PFSK-1 (cell line): Measurements from ENCODE around the gene CDON.

ENCODE experiments used
- FOXP2 ChIP-seq: optimal IDR thresholded peaks from 2 replicates; pipeline ENCODE3; 2011; ENCODE audit warnings: borderline replicate concordance, control low read depth, inconsistent platforms; ENCODE audit not compliant: insufficient read depth; ENCODE audit errors: extremely low read length, extremely low read depth
- POLR2AphosphoS5 ChIP-seq: IDR thresholded peaks from 2 replicates; pipeline ENCODE4 v1.6.1; 2012; ENCODE audit warnings: low read depth, mild to moderate bottlenecking, control low read depth, low read length, moderate library complexity
- SIN3A ChIP-seq: IDR thresholded peaks from 2 replicates; pipeline ENCODE4 v1.6.1; 2012; ENCODE audit warnings: mild to moderate bottlenecking, low read length, moderate library complexity, borderline replicate concordance; ENCODE audit not compliant: insufficient read depth
- TAF1 ChIP-seq: IDR thresholded peaks from 2 replicates; pipeline ENCODE4 v1.6.1; 2012; ENCODE audit warnings: low read length, control low read depth, borderline replicate concordance; ENCODE audit not compliant: insufficient read depth
- TF ChIP-seq, protein P1 (sequence below), 2 experiments: IDR thresholded peaks; 2 replicates each; pipeline versions ENCODE4 v1.6.1 to v1.8.0; 2011 to 2012; ENCODE audit warnings: low read depth in 2 of 2, low read length in 2 of 2, control low read depth in 1 of 2, inconsistent platforms in 1 of 2, mild to moderate bottlenecking in 1 of 2, moderate library complexity in 1 of 2; ENCODE audit not compliant: insufficient read depth in 1 of 2

Gene CDON

DNA sequence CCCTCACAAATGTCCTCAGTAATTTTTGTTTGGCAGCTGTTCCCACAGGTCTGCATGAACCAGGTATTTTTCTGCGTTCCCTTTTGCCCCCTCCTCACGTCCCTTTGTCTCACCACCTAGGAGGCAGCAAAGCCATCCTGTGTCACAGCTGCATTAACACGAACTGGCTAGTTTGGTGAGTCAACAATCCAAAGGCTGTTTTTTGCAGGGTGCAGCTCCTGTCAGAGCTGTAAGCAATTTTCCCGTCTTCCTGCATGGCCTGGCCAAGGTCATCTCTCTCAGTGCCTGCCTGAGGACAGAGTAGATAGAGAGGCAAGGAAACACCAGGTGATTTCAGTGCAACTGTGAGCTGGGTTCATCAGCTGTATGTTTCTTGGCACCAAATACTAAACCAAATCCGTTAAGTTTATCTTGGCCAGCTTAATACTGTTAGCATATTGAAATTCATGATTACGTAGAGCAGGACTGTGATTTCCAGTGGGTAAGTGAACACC lies 137.4 kb downstream of the CDON start:
- TF ChIP-seq SIN3A (no peak), TAF1 (no peak), FOXP2 (no peak), POLR2AphosphoS5 (no peak)
- TF ChIP-seq, protein P1, sequence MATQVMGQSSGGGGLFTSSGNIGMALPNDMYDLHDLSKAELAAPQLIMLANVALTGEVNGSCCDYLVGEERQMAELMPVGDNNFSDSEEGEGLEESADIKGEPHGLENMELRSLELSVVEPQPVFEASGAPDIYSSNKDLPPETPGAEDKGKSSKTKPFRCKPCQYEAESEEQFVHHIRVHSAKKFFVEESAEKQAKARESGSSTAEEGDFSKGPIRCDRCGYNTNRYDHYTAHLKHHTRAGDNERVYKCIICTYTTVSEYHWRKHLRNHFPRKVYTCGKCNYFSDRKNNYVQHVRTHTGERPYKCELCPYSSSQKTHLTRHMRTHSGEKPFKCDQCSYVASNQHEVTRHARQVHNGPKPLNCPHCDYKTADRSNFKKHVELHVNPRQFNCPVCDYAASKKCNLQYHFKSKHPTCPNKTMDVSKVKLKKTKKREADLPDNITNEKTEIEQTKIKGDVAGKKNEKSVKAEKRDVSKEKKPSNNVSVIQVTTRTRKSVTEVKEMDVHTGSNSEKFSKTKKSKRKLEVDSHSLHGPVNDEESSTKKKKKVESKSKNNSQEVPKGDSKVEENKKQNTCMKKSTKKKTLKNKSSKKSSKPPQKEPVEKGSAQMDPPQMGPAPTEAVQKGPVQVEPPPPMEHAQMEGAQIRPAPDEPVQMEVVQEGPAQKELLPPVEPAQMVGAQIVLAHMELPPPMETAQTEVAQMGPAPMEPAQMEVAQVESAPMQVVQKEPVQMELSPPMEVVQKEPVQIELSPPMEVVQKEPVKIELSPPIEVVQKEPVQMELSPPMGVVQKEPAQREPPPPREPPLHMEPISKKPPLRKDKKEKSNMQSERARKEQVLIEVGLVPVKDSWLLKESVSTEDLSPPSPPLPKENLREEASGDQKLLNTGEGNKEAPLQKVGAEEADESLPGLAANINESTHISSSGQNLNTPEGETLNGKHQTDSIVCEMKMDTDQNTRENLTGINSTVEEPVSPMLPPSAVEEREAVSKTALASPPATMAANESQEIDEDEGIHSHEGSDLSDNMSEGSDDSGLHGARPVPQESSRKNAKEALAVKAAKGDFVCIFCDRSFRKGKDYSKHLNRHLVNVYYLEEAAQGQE (IDR thresholded peaks at IDR 0.05; ENCODE audit: insufficient read depth in 1 of 2, low read depth in 2 of 2, low read length in 2 of 2) = no peak

DNA sequence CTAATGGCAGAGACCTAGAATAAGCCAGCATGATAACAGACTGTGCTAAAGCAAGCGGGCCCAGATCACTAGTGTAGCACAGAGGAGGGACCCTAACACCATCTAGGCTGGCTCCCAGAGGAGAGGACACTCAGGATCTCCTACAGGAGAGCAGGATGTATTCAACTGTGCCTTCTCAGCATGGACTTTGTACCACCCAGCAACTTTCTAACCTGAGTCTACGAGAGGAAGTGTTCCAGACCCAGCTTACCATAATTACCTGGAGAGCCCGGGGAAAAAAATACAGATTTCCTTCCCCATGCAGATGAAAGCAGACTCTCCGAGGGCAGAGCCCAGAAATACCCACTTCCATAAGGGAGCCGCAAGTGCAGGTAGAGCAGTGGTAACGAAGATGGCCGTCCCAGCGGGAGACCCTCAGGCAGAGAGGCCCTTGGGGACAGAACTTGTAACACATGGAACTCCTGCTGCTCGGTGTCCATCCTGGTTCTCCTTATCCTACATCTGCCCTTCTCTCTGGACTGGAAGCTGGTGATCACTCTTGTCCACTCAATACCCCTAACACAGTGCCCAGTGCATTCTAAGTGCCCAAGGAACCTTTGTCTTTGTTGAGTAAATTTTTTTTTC lies 138.2 kb downstream of the CDON start:
- TF ChIP-seq TAF1 = no peak
- no peak for TF ChIP-seq FOXP2
- TF ChIP-seq SIN3A = no peak

DNA sequence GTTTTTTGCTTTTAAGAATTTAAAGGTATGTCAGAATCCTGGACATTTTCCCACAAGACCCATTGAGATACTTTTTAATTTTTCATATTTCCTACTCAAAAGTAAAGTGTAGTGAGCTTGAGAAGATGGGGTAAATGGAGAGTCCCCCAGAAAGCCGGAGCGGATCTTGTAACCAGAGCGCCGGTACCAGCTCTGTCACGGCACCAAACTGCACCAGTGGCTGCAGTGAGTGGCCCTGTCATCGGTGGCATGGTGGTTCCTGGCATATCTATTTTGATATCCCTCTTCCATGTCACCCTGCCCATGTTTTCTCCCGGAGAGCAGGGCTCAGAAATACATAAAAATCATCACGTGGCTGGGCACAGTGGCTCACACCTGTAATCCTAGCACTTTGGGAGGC lies 139.0 kb downstream of the CDON start:
- no peak for TF ChIP-seq TAF1
- TF ChIP-seq SIN3A = no peak
- no peak for TF ChIP-seq FOXP2
- TF ChIP-seq POLR2AphosphoS5 = no peak
- TF ChIP-seq, protein P1 (IDR thresholded peaks at IDR 0.05; ENCODE audit: insufficient read depth in 1 of 2, low read depth in 2 of 2, low read length in 2 of 2) = no peak

DNA sequence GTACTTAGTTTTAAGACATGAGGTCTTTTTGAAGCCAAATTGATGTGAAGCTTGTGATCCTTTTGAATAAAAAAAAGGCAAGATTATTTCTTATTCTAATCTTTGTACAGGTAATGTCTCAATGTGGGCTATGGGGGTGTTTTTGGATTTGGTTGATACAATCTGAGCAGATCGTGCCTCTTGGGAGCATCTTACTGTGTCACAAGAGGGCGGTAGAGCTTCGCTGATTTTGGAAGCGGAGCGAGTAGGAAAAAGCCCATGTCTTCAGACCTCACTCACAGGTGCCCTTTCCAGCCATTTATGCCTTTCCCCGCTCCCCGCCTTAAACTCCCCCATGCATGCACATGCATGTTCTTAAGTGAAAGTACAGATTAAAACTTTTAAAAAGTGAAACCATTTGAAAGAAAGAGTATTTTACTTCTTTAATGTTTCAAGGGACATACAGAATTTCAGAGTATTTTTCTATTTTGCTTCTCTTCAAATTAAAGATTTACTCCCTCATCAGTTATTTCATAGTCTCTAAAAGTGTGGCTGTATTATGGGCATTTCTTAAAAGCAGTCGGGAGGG lies 139.6 kb downstream of the CDON start:
- TF ChIP-seq TAF1 = no peak
- no peak for TF ChIP-seq POLR2AphosphoS5
- TF ChIP-seq, protein P1 (IDR thresholded peaks at IDR 0.05; ENCODE audit: insufficient read depth in 1 of 2, low read depth in 2 of 2, low read length in 2 of 2) = no peak

- TF ChIP-seq, protein P1 (IDR thresholded peaks at IDR 0.05; ENCODE audit: insufficient read depth in 1 of 2, low read depth in 2 of 2, low read length in 2 of 2) = no peak
- TF ChIP-seq TAF1 (no peak), POLR2AphosphoS5 (no peak), FOXP2 (no peak), SIN3A (no peak)
Observed at GRCh38 chr11:125922156-125922555, 140.5 kb downstream of the CDON start.
